H9 (cell line): ENCODE results near the gene GPR160. TPM values are rescaled to one million over a fixed set of nuclear protein-coding genes. Genes with fewer than 3 reads are reported as not detected.

Experiments
- DNase-seq: peaks from one replicate; pipeline ENCODE4 v3.0.0-alpha.2; 2017
- H2AFZ ChIP-seq: one replicate; pipeline ENCODE4 v1.6.1; 2013; ENCODE audit warnings: mild to moderate bottlenecking, low read length, control low read depth, moderate library complexity
- H2AK5ac ChIP-seq: 2 replicates; pipeline ENCODE4 v1.6.1; 2013; ENCODE audit warnings: low read length, control low read depth, mixed read lengths; ENCODE audit not compliant: insufficient read length
- H2BK120ac ChIP-seq: one replicate; pipeline ENCODE4 v1.6.1; 2013; ENCODE audit warnings: low read depth, mild to moderate bottlenecking, low read length, control low read depth, inconsistent platforms; ENCODE audit not compliant: poor library complexity, severe bottlenecking
- H2BK12ac ChIP-seq: 2 replicates; pipeline ENCODE4 v1.6.1; 2013; ENCODE audit warnings: low read length, control low read depth, mixed read lengths, low read depth; ENCODE audit not compliant: insufficient read length
- H2BK15ac ChIP-seq: 2 replicates; pipeline ENCODE4 v1.6.1; 2013; ENCODE audit warnings: low read depth, low read length, control low read depth
- H2BK20ac ChIP-seq: one replicate; pipeline ENCODE4 v1.6.1; 2013; ENCODE audit warnings: low read depth, mild to moderate bottlenecking, low read length, control low read depth, inconsistent platforms; ENCODE audit not compliant: poor library complexity, severe bottlenecking
- H2BK5ac ChIP-seq: 2 replicates; pipeline ENCODE4 v1.6.1; 2013; ENCODE audit warnings: low read length, control low read depth, mixed read lengths; ENCODE audit not compliant: insufficient read length
- H3K14ac ChIP-seq: 2 replicates; pipeline ENCODE4 v1.6.1; 2013; ENCODE audit warnings: low read length, control low read depth; ENCODE audit not compliant: insufficient read depth
- H3K18ac ChIP-seq: 2 replicates; pipeline ENCODE4 v1.6.1; 2013; ENCODE audit warnings: low read depth, mild to moderate bottlenecking, mixed read lengths, low read length, control low read depth; ENCODE audit not compliant: insufficient read length
- H3K23ac ChIP-seq: 2 replicates; pipeline ENCODE4 v1.6.1; 2013; ENCODE audit warnings: low read length, control low read depth, mixed read lengths, low read depth; ENCODE audit not compliant: insufficient read length
- H3K23me2 ChIP-seq: 2 replicates; pipeline ENCODE4 v1.6.1; 2013; ENCODE audit warnings: low read depth, mild to moderate bottlenecking, mixed read lengths, low read length, control low read depth; ENCODE audit not compliant: insufficient read length, poor library complexity, severe bottlenecking
- H3K27ac ChIP-seq: 2 replicates; pipeline ENCODE4 v1.5.1; 2013; ENCODE audit warnings: low read length, control low read depth, mixed read lengths, low read depth; ENCODE audit not compliant: insufficient read length
- H3K27me3 ChIP-seq: 2 replicates; pipeline ENCODE4 v1.6.1; 2013; ENCODE audit warnings: low read length, control low read depth, inconsistent platforms; ENCODE audit not compliant: insufficient read depth
- H3K4ac ChIP-seq: 2 replicates; pipeline ENCODE4 v1.6.1; 2013; ENCODE audit warnings: low read depth, mild to moderate bottlenecking, control low read depth, inconsistent platforms, low read length, moderate library complexity
- H3K4me1 ChIP-seq: 2 replicates; pipeline ENCODE4 v1.6.1; 2013; ENCODE audit warnings: low read length, control low read depth, inconsistent platforms; ENCODE audit not compliant: insufficient read depth
- H3K4me2 ChIP-seq: 2 replicates; pipeline ENCODE4 v1.6.1; 2013; ENCODE audit warnings: low read length, control low read depth, mixed read lengths; ENCODE audit not compliant: insufficient read length, insufficient read depth
- H3K56ac ChIP-seq: 2 replicates; pipeline ENCODE4 v1.6.1; 2013; ENCODE audit warnings: low read depth, mild to moderate bottlenecking, mixed read lengths, low read length, control low read depth; ENCODE audit not compliant: insufficient read length
- H3K79me1 ChIP-seq: 2 replicates; pipeline ENCODE4 v1.6.1; 2013; ENCODE audit warnings: low read depth, mild to moderate bottlenecking, moderate library complexity, low read length, control low read depth, inconsistent platforms; ENCODE audit not compliant: insufficient read depth, poor library complexity, severe bottlenecking
- H3K79me2 ChIP-seq: 2 replicates; pipeline ENCODE4 v1.6.1; 2013; ENCODE audit warnings: low read length, control low read depth, inconsistent platforms; ENCODE audit not compliant: insufficient read depth
- H3K9ac ChIP-seq: 2 replicates; pipeline ENCODE4 v1.6.1; 2013; ENCODE audit warnings: low read length, control low read depth, mixed read lengths; ENCODE audit not compliant: insufficient read length; ENCODE audit errors: extremely low read depth
- H3K9me3 ChIP-seq: one replicate; pipeline ENCODE4 v1.6.1; 2013; ENCODE audit warnings: low read depth, low read length, inconsistent platforms; ENCODE audit not compliant: control insufficient read depth
- H3T11ph ChIP-seq: one replicate; pipeline ENCODE4 v1.6.1; 2013; ENCODE audit warnings: mild to moderate bottlenecking, low read length, control low read depth, inconsistent platforms
- H4K20me1 ChIP-seq: one replicate; pipeline ENCODE4 v1.6.1; 2013; ENCODE audit not compliant: control insufficient read depth, insufficient read length, insufficient read depth
- H4K5ac ChIP-seq: 2 replicates; pipeline ENCODE4 v1.6.1; 2013; ENCODE audit warnings: low read depth, mild to moderate bottlenecking, mixed read lengths, low read length, control low read depth; ENCODE audit not compliant: insufficient read length
- H4K8ac ChIP-seq: replicated peaks from 2 replicates; pipeline ENCODE4 v1.6.1; 2013; ENCODE audit warnings: low read length, control low read depth, mixed read lengths, low read depth; ENCODE audit not compliant: insufficient read length
- H4K91ac ChIP-seq: 2 replicates; pipeline ENCODE4 v1.6.1; 2013; ENCODE audit warnings: low read depth, mild to moderate bottlenecking, moderate library complexity, mixed read lengths, low read length, control low read depth; ENCODE audit not compliant: insufficient read length
- H3K27ac Mint-ChIP-seq, 3 experiments: 2 replicates in 2 of 3; 3 replicates in 1 of 3; pipeline ENCODE4 v1.8.0; 2020 to 2021; ENCODE audit warnings: mixed read lengths in 3 of 3, mild to moderate bottlenecking in 1 of 3, moderate library complexity in 1 of 3
- H3K27me3 Mint-ChIP-seq: 2 replicates; pipeline ENCODE4 v1.8.0; 2021; ENCODE audit warnings: low read depth, mild to moderate bottlenecking, moderate library complexity, mixed read lengths
- H3K36me3 Mint-ChIP-seq, 3 experiments: 2 replicates in 2 of 3; 3 replicates in 1 of 3; pipeline ENCODE4 v1.8.0; 2020 to 2021; ENCODE audit warnings: low read depth in 3 of 3, mixed read lengths in 3 of 3; ENCODE audit not compliant: insufficient read depth in 1 of 3
- H3K4me1 Mint-ChIP-seq, 2 experiments: 2 replicates each; pipeline ENCODE4 v1.8.0; 2020; ENCODE audit warnings: mixed read lengths in 2 of 2
- H3K4me3 Mint-ChIP-seq, 2 experiments: 2 replicates in 1 of 2; 3 replicates in 1 of 2; pipeline ENCODE4 v1.8.0; 2020 to 2021; ENCODE audit warnings: mild to moderate bottlenecking in 2 of 2, mixed read lengths in 2 of 2, moderate library complexity in 1 of 2
- H3K9me3 Mint-ChIP-seq, 2 experiments: 2 replicates in 1 of 2; 3 replicates in 1 of 2; pipeline ENCODE4 v1.8.0; 2020; ENCODE audit warnings: mild to moderate bottlenecking in 2 of 2, mixed read lengths in 2 of 2, moderate library complexity in 1 of 2
- total RNA-seq: library from RNA; stranded (reverse); gene quantifications from 2 replicates; pipeline ENCODE4 v1.2.1, GENCODE V29; 2021
- TF ChIP-seq, protein P1 (sequence below): fragments of 200-600 bp; sonication (generic); conservative IDR thresholded peaks from 3 replicates; pipeline ENCODE4 v1.8.0; 2021; ENCODE audit warnings: antibody characterized with exemption, mild to moderate bottlenecking

GPR160 gene
- total RNA-seq, 1 experiment from 2014 or later, result 14.1 TPM

DNA sequence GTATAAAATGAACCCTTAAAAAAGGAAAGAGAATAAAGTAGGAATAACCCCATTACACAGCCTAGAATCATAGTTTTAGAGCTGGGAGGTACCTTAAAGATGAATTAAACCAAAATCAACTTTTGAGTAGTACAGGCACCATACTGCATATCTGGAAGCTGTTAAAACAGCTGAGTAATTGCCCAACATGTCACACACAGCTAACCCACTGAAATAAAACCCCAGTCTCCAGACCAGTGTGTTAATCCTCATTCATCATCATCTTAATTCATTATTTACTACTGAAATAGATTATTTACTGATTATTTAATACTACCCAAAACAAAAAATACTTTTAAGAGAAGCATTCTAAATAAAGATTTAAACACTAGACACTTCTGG is 52.8 kb downstream of the GPR160 start:
- Histone ChIP-seq H4K20me1 (no peaks in the 10 kb centered on the region), H2AK5ac (no peak overlapping the region), H2BK20ac (no peak overlapping the region)

More for the DNA sequence above, 52.8 kb downstream of the GPR160 start:
- Mint-ChIP-seq H3K27ac (no peak overlapping the region), H3K27me3 (no peaks in the 10 kb centered on the region), H3K36me3 (peaks cover 3 to 28% (median 7%) of the 10 kb centered on the region in 3 experiments; a peak in 5 of 7 replicates), H3K4me3 (no peak overlapping the region), H3K9me3 (no peaks in the 10 kb centered on the region), H3K4me1 (no peaks in the 10 kb centered on the region)
- Histone ChIP-seq H3K23ac (no peak overlapping the region), H3K56ac (no peak overlapping the region), H3K18ac (no peak overlapping the region), H3K9ac (no peak overlapping the region), H3K4ac (no peak overlapping the region), H3T11ph (no peak overlapping the region), H4K5ac (no peak overlapping the region), H3K4me1 (no peaks in the 10 kb centered on the region), H2BK5ac (no peak overlapping the region), H4K91ac (no peak overlapping the region), H3K27ac (no peak overlapping the region), H2AFZ (no peak overlapping the region), H2BK120ac (no peak overlapping the region), H3K27me3 (no peaks in the 10 kb centered on the region), H3K4me2 (no peak overlapping the region), H3K79me2 (no peaks in the 10 kb centered on the region), H2BK15ac (no peak overlapping the region), H3K79me1 (no peaks in the 10 kb centered on the region), H4K8ac (no peak overlapping the region), H3K14ac (no peak overlapping the region), H2BK12ac (no peak overlapping the region), H3K9me3 (no peaks in the 10 kb centered on the region), H3K23me2 (no peaks in the 10 kb centered on the region)
- DNase-seq, result no peak
- TF ChIP-seq, protein P1, sequence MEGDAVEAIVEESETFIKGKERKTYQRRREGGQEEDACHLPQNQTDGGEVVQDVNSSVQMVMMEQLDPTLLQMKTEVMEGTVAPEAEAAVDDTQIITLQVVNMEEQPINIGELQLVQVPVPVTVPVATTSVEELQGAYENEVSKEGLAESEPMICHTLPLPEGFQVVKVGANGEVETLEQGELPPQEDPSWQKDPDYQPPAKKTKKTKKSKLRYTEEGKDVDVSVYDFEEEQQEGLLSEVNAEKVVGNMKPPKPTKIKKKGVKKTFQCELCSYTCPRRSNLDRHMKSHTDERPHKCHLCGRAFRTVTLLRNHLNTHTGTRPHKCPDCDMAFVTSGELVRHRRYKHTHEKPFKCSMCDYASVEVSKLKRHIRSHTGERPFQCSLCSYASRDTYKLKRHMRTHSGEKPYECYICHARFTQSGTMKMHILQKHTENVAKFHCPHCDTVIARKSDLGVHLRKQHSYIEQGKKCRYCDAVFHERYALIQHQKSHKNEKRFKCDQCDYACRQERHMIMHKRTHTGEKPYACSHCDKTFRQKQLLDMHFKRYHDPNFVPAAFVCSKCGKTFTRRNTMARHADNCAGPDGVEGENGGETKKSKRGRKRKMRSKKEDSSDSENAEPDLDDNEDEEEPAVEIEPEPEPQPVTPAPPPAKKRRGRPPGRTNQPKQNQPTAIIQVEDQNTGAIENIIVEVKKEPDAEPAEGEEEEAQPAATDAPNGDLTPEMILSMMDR, result no peak
